ENCODE results near the gene B3GALT4. TPM values are rescaled to one million over a fixed set of nuclear protein-coding genes. Genes with fewer than 3 reads are reported as not detected.
A peak's percentile ranks its signal among the peaks of the same experiment; 100 is the strongest.

B3GALT4 gene
- total RNA-seq, 4 donors from 2014 or later, result 6.7 to 15.9 (median 7.9) TPM

DNA sequence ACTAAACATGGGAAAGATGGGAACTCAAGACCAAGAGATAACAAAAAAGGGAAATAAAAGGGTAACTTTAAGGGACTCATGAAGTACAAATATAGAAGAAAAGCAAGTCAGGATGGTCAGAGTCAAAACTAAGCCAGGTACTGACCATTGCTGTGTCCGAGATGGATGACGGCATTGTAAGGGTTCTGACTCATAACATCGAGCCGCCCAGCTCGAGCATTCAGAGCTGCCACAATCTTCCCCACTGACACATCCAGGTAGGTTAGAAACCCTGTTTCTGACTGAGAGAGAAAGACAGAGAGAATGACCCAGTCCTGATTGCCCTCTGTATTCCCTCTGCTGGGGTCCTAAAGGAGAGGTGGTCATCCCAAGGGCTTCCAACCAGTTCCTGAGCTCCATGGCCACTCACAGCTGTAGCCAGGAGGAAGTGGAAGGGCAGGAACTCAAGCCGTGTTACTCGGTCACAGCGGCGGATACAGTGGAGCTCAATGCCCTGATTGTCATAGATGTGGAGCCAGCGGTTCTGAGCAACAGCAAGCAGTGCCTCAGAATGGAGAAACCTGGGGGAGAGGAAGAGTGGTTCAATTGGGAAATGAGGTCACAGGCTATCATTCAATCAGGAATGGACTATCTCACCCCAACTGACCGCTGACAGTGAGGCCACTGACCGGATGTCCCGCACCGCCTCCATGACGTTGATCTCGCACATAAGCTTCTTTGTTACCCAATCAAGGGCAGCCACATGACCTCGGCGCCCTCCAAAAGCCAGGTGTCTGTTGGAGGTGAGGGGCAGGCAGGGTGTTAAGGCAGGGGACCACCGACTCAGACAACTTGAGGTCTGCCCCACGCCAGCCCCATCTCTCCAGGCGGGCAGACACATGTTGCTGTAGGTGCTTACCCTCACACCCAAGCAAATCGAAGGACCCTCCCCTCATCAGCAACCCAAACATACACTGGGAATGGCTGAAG is 10.3 kb downstream of the B3GALT4 start:
- TF ChIP-seq, protein P1, sequence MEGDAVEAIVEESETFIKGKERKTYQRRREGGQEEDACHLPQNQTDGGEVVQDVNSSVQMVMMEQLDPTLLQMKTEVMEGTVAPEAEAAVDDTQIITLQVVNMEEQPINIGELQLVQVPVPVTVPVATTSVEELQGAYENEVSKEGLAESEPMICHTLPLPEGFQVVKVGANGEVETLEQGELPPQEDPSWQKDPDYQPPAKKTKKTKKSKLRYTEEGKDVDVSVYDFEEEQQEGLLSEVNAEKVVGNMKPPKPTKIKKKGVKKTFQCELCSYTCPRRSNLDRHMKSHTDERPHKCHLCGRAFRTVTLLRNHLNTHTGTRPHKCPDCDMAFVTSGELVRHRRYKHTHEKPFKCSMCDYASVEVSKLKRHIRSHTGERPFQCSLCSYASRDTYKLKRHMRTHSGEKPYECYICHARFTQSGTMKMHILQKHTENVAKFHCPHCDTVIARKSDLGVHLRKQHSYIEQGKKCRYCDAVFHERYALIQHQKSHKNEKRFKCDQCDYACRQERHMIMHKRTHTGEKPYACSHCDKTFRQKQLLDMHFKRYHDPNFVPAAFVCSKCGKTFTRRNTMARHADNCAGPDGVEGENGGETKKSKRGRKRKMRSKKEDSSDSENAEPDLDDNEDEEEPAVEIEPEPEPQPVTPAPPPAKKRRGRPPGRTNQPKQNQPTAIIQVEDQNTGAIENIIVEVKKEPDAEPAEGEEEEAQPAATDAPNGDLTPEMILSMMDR (IDR thresholded peaks at IDR 0.05), result no peak
- ATAC-seq (ENCODE audit: low FRiP score), result no peak
- DNase-seq (ENCODE audit: low spot score), result no peak

DNA sequence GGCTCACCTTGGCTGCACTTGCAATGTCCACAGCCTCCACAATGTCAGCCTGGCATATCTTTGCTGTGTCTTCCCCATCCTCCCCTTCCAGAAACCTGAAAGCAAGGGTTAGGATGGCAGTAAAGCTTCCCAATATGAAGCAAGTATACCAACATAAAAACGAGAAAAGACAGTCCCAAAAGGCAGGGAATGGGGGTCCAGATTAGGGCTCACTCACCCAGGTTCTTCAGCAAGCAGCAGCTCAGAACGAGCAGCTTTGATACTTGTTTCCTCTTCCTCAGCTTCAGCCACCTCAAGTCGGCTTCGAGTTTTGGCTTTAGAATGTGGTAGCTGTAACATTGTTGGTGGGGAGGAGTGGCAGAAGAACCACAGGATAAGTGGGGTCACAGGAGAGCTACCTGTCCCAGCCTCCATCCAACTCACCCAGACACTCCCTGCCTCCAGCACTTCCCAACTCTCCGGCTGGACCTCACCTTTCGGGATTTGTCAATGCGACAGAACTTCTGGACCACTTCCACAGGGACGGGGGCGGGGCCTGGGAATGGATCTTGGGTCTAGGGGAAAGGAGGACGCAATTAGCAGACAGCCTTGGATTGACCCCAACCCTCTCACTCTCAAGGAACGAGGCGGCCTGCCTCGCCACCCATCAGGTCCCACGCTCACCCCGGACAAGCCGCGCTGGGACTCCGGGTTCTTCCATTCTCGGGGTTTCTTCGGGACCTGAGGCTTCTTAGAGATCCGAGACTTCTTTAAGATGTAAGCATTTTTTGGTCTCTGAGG is 11.4 kb downstream of the B3GALT4 start:
- ATAC-seq (ENCODE audit: low FRiP score), result no peak
- TF ChIP-seq, protein P1 (IDR thresholded peaks at IDR 0.05), result no peak
- DNase-seq (ENCODE audit: low spot score), result no peak

- TF ChIP-seq, protein P1 (IDR thresholded peaks at IDR 0.05), result no peak
These were observed 12.2 kb downstream of the B3GALT4 start, which contains the start of the genes PFDN6 and WDR46 for GRCh38 chr6:33288921-33289783. Gene PFDN6 (plus strand): TSS chr6:33289601. CDS start chr6:33289857, 256 bp downstream. Gene WDR46 (minus strand): TSS chr6:33289239. CDS start chr6:33289170, 69 bp downstream.

DNA sequence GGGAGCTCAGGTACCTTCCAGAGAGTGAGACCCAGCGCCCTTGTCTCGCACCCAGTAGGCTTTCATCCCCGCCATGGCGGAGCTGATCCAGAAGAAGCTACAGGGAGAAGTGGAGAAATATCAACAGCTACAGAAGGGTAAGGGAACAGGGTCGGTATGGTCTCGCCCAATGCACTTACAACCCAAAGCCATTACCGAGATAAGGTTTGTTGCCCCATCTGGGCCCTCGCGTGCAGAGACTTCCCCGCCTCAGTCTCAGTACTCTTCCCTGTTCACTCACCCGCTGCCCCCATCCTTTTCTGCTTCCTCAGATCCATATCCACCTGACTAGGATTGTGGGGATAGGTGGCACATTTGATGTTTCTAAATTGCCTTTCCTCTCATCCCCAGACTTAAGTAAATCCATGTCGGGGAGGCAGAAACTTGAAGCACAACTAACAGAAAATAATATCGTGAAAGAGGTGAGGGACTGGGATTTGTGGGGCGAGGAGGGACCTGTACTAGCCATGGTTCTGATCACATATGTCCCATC is 12.9 kb downstream of the B3GALT4 start:
- ATAC-seq (ENCODE audit: low FRiP score), result no peak
- TF ChIP-seq, protein P1 (IDR thresholded peaks at IDR 0.05), result no peak
- DNase-seq (ENCODE audit: low spot score), result no peak

More at GRCh38 chr6:33288921-33289783, 12.2 kb downstream of the B3GALT4 start, which contains the start of the genes PFDN6 and WDR46:
- peak; percentile 93 for ATAC-seq (ENCODE audit: low FRiP score)
- peak; percentile 62 for DNase-seq (ENCODE audit: low spot score)

- DNase-seq (ENCODE audit: low spot score) (no peak), ATAC-seq (ENCODE audit: low FRiP score) (no peak)
- TF ChIP-seq, protein P1 (IDR thresholded peaks at IDR 0.05), result no peak
These were observed 13.5 kb downstream of the B3GALT4 start for GRCh38 chr6:33290459-33290858.
